OCI-LY1 (cell line): ENCODE results near the gene PRAMEF6.
"Not testable (repeated sequence)": the region's sequence is repeated elsewhere in the genome, so short reads cannot be mapped to it uniquely, and the experiment has no call there.

Source experiments
- EZH2 ChIP-seq: fragments of 200-600 bp; sonication (generic), shearing (Covaris generic); IDR thresholded peaks from 2 replicates; pipeline ENCODE4 v1.8.0; 2017; ENCODE audit warnings: borderline replicate concordance, mixed run types, mild to moderate bottlenecking, antibody characterized with exemption, low read length, moderate library complexity, mixed read lengths
- TF ChIP-seq, protein P1 (sequence below): fragments of 200-600 bp; sonication (generic), shearing (Covaris generic); IDR thresholded peaks from 2 replicates; pipeline ENCODE4 v1.5.1; 2017; ENCODE audit warnings: mild to moderate bottlenecking, antibody characterized with exemption, low read length, moderate library complexity, mixed read lengths

DNA sequence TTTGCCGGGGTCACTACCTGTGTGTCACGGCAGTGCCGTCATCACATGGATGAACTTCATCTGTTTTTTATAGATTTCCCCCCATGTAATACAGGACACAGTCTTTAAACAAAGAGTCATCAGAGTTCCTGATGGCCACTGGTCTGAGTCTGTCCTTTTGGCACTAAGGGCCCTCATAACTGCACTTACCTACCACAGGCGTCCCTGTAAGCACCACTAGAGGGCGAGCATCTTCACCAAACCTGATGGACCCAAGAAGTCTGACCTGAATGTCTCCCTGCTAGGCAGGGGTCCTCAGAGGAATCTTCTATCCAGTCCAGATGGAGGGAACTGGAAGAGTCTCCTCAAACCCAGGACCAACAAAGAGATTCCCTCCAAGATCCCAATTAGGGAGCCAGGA lies 23.0 kb downstream of the PRAMEF6 start:
- TF ChIP-seq, protein P1, sequence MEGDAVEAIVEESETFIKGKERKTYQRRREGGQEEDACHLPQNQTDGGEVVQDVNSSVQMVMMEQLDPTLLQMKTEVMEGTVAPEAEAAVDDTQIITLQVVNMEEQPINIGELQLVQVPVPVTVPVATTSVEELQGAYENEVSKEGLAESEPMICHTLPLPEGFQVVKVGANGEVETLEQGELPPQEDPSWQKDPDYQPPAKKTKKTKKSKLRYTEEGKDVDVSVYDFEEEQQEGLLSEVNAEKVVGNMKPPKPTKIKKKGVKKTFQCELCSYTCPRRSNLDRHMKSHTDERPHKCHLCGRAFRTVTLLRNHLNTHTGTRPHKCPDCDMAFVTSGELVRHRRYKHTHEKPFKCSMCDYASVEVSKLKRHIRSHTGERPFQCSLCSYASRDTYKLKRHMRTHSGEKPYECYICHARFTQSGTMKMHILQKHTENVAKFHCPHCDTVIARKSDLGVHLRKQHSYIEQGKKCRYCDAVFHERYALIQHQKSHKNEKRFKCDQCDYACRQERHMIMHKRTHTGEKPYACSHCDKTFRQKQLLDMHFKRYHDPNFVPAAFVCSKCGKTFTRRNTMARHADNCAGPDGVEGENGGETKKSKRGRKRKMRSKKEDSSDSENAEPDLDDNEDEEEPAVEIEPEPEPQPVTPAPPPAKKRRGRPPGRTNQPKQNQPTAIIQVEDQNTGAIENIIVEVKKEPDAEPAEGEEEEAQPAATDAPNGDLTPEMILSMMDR, result not testable (repeated sequence)
- not testable (repeated sequence) for TF ChIP-seq EZH2
